HG03520 (cell line): Measurements from ENCODE around the gene GRIA2.
"Not testable (repeated sequence)": the region's sequence is repeated elsewhere in the genome, so short reads cannot be mapped to it uniquely, and the experiment has no call there.

Experiments
- ATAC-seq: cut with Tn5 transposase; IDR thresholded peaks from one replicate; pipeline ENCODE4 v1.9.1; 2021; ENCODE audit warnings: mild to moderate bottlenecking, moderate library complexity; ENCODE audit not compliant: unreplicated experiment

The GRIA2 gene

GRCh38 chr4:157220371-157220881, at the start of gene GRIA2:
Gene GRIA2, plus strand, starts transcription at chr4:157220728. Its CDS starts 315 bp downstream, at chr4:157221043.
- ATAC-seq = no peak

GRCh38 chr4:157172011-157172410, 48.5 kb upstream of the GRIA2 start:
- no peak for ATAC-seq

- not testable (repeated sequence) for ATAC-seq
Measured at GRCh38 chr4:157180268-157180667, 40.3 kb upstream of the GRIA2 start.

- no peak for ATAC-seq
Measured at GRCh38 chr4:157184300-157184699, 36.2 kb upstream of the GRIA2 start.

GRCh38 chr4:157185363-157185762, 35.2 kb upstream of the GRIA2 start:
- ATAC-seq = no peak

- no peak for ATAC-seq
Measured at GRCh38 chr4:157195374-157195773, 25.2 kb upstream of the GRIA2 start.

- no peak for ATAC-seq
Measured at GRCh38 chr4:157196046-157196445, 24.5 kb upstream of the GRIA2 start.

GRCh38 chr4:157204634-157205244, 15.8 kb upstream of the GRIA2 start:
- no peak for ATAC-seq

GRCh38 chr4:157217708-157218107, 2.8 kb upstream of the GRIA2 start:
- no peak for ATAC-seq

- no peak for ATAC-seq
Measured at GRCh38 chr4:157219711-157220370, 687 bp upstream of the GRIA2 start.

- no peak for ATAC-seq
Measured at GRCh38 chr4:157221426-157221894, 932 bp downstream of the GRIA2 start.

- no peak for ATAC-seq
Measured at GRCh38 chr4:157221895-157222770, 1.6 kb downstream of the GRIA2 start.

GRCh38 chr4:157222771-157223160, 2.2 kb downstream of the GRIA2 start:
- ATAC-seq = no peak

GRCh38 chr4:157223456-157223855, 2.9 kb downstream of the GRIA2 start:
- ATAC-seq = no peak

GRCh38 chr4:157225096-157225495, 4.6 kb downstream of the GRIA2 start:
- no peak for ATAC-seq

- no peak for ATAC-seq
Measured at GRCh38 chr4:157226035-157226434, 5.5 kb downstream of the GRIA2 start.

GRCh38 chr4:157226601-157227000, 6.1 kb downstream of the GRIA2 start:
- ATAC-seq = no peak

GRCh38 chr4:157231525-157231924, 11.0 kb downstream of the GRIA2 start:
- ATAC-seq = no peak

GRCh38 chr4:157242871-157243270, 22.3 kb downstream of the GRIA2 start:
- ATAC-seq = no peak

GRCh38 chr4:157244348-157244747, 23.8 kb downstream of the GRIA2 start:
- no peak for ATAC-seq

GRCh38 chr4:157245351-157245750, 24.8 kb downstream of the GRIA2 start:
- ATAC-seq = no peak
